Loucy (cell line): Measurements from ENCODE around the gene BCAS1.

ENCODE experiments used
- H2AFZ ChIP-seq: fragments of 200-600 bp; sonication (generic); 2 replicates; pipeline ENCODE4 v1.6.0; 2016; ENCODE audit warnings: antibody characterized with exemption, mild to moderate bottlenecking, low read length, moderate library complexity
- H3F3A ChIP-seq: fragments of 200-600 bp; 2 replicates; pipeline ENCODE4 v1.6.0; 2016; ENCODE audit warnings: antibody characterized with exemption, low read depth, mild to moderate bottlenecking
- H3K27me3 ChIP-seq: fragments of 200-600 bp; sonication (generic); 2 replicates; pipeline ENCODE4 v1.6.1; 2014; ENCODE audit warnings: low read length, mild to moderate bottlenecking; ENCODE audit not compliant: insufficient read depth, poor library complexity, severe bottlenecking
- H3K36me3 ChIP-seq: fragments of 200-600 bp; sonication (generic); 2 replicates; pipeline ENCODE4 v1.6.1; 2016; ENCODE audit warnings: low read length; ENCODE audit not compliant: insufficient read depth
- H3K4me1 ChIP-seq: fragments of 200-600 bp; sonication (generic); 2 replicates; pipeline ENCODE4 v1.5.1; 2014; ENCODE audit warnings: low read length, mild to moderate bottlenecking; ENCODE audit not compliant: insufficient read depth, poor library complexity, severe bottlenecking
- H3K4me2 ChIP-seq: fragments of 200-600 bp; sonication (generic); 2 replicates; pipeline ENCODE4 v1.6.0; 2014; ENCODE audit warnings: antibody characterized with exemption, low read length, low read depth, mild to moderate bottlenecking; ENCODE audit not compliant: poor library complexity, severe bottlenecking
- H3K4me3 ChIP-seq: fragments of 200-600 bp; sonication (generic); 2 replicates; pipeline ENCODE4 v1.5.1; 2014; ENCODE audit warnings: low read length, mild to moderate bottlenecking, mixed read lengths; ENCODE audit not compliant: poor library complexity, severe bottlenecking
- H3K79me2 ChIP-seq: fragments of 200-600 bp; sonication (generic); 2 replicates; pipeline ENCODE4 v1.6.1; 2014; ENCODE audit warnings: low read length; ENCODE audit not compliant: insufficient read depth
- H3K9ac ChIP-seq: fragments of 200-600 bp; sonication (generic); 2 replicates; pipeline ENCODE4 v1.6.0; 2014; ENCODE audit warnings: mild to moderate bottlenecking, low read depth, low read length, moderate library complexity; ENCODE audit not compliant: poor library complexity, severe bottlenecking
- H3K9me2 ChIP-seq: fragments of 200-600 bp; sonication (generic); replicated peaks from 2 replicates; pipeline ENCODE4 v1.6.1; 2016; ENCODE audit warnings: low read depth, low read length, mixed read lengths
- H3K9me3 ChIP-seq: fragments of 200-600 bp; sonication (generic); 2 replicates; pipeline ENCODE4 v1.6.1; 2014; ENCODE audit warnings: mild to moderate bottlenecking, antibody characterized with exemption, low read length, low read depth; ENCODE audit not compliant: insufficient read depth
- H4K20me1 ChIP-seq: fragments of 200-600 bp; sonication (generic); 2 replicates; pipeline ENCODE4 v1.6.0; 2014; ENCODE audit warnings: antibody characterized with exemption, low read length, mild to moderate bottlenecking; ENCODE audit not compliant: insufficient read depth, poor library complexity, severe bottlenecking
- EZH2phosphoT487 ChIP-seq: fragments of 200-600 bp; IDR thresholded peaks from 2 replicates; pipeline ENCODE4 v1.6.1; 2018; ENCODE audit warnings: antibody characterized with exemption, mild to moderate bottlenecking, moderate library complexity, borderline replicate concordance
- TF ChIP-seq, protein P1 (sequence below): fragments of 200-600 bp; sonication (generic); conservative IDR thresholded peaks from 2 replicates; pipeline ENCODE4 v1.5.1; 2014; ENCODE audit warnings: mild to moderate bottlenecking, antibody characterized with exemption, low read length

The BCAS1 gene

DNA sequence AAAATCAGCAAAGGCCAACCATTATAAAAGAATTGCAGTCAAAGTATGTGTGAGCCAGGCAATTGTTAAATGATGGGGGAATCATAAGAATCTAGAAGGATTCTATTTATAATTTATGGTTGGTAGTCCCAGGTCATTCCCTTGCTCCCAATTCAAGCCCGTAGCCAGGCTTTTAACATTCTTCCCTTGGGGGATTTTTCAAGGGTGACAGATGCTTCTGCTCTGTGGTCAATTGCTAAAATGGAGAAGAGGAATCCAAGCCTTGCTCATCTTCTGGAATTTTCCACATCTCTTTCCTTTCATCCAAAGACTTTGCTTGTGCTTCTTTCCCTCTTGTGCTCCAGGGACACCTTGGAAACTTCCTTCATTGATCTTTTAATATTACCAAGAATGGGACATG, 18.0 kb upstream of the BCAS1 start:
- Histone ChIP-seq H3K27me3 (no peaks in the 10 kb centered on the region), H3K4me2 (no peak overlapping the region)
- TF ChIP-seq, protein P1, sequence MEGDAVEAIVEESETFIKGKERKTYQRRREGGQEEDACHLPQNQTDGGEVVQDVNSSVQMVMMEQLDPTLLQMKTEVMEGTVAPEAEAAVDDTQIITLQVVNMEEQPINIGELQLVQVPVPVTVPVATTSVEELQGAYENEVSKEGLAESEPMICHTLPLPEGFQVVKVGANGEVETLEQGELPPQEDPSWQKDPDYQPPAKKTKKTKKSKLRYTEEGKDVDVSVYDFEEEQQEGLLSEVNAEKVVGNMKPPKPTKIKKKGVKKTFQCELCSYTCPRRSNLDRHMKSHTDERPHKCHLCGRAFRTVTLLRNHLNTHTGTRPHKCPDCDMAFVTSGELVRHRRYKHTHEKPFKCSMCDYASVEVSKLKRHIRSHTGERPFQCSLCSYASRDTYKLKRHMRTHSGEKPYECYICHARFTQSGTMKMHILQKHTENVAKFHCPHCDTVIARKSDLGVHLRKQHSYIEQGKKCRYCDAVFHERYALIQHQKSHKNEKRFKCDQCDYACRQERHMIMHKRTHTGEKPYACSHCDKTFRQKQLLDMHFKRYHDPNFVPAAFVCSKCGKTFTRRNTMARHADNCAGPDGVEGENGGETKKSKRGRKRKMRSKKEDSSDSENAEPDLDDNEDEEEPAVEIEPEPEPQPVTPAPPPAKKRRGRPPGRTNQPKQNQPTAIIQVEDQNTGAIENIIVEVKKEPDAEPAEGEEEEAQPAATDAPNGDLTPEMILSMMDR = no peak
- TF ChIP-seq EZH2phosphoT487 = no peak

DNA sequence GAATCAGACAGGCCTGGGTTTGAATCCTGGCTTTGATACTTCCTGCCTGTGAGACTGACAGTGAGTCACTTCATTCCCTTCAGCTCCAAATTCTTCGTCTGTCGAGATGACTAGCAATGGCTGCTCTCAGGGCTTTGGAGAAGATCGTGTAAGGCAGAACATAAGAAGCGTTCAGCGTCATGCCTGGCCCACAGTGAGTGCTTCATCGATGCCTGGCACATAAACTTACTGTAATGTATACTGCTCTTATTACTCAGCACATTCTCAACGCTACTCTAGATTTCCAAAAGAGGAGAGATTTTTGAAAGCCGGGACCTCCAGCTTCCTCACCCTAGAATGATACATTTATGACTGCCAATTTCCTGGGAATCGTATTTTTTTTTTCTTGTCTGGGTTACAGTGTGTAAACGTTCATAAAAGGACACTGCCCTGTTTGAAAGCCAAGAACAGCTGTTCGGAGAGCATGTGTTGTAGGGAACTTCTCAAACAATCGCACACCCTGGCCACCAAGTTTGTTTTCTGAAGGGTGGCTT, 16.2 kb upstream of the BCAS1 start:
- Histone ChIP-seq H3K27me3 (no peaks in the 10 kb centered on the region), H2AFZ (no peak overlapping the region), H3F3A (no peaks in the 10 kb centered on the region), H3K4me3 (no peak overlapping the region), H3K4me2 (no peak overlapping the region), H3K4me1 (peaks cover 25% of the 10 kb centered on the region), H3K9me2 (no peaks in the 10 kb centered on the region), H3K9ac (no peak overlapping the region), H3K79me2 (no peaks in the 10 kb centered on the region), H4K20me1 (no peaks in the 10 kb centered on the region), H3K36me3 (no peaks in the 10 kb centered on the region), H3K9me3 (no peaks in the 10 kb centered on the region)
- TF ChIP-seq, protein P1 = no peak
- no peak for TF ChIP-seq EZH2phosphoT487

More for the DNA sequence above, 18.0 kb upstream of the BCAS1 start:
- Histone ChIP-seq H3F3A (no peaks in the 10 kb centered on the region), H4K20me1 (no peaks in the 10 kb centered on the region), H3K79me2 (no peaks in the 10 kb centered on the region), H3K4me3 (no peak overlapping the region), H3K9me2 (no peaks in the 10 kb centered on the region), H3K9me3 (no peaks in the 10 kb centered on the region), H3K4me1 (peaks cover 13% of the 10 kb centered on the region), H3K36me3 (no peaks in the 10 kb centered on the region), H2AFZ (no peak overlapping the region), H3K9ac (no peak overlapping the region)

DNA sequence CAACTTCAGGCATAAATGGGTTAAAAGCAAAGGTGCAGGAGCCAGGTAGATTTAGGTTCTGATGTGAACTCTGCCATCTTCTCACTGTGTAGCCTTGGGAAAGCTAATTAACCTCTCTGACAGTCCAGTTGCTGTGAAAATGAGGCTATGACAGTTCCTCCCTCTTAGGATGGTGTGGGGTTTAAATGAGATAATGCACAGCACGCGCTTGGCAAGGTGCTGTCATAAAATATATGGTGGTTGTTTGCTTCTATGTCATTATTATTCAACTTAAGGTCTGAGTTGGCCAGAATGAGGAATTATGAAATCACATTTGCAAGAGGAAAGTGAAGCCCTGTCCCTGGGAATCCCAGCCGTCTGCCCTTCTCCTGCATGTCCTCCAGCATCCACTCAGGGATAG, 15.5 kb upstream of the BCAS1 start:
- Histone ChIP-seq H3K4me2 (no peak overlapping the region), H3K27me3 (no peaks in the 10 kb centered on the region), H3K4me3 (no peak overlapping the region), H3K79me2 (no peaks in the 10 kb centered on the region), H3F3A (no peaks in the 10 kb centered on the region), H3K4me1 (peaks cover 27% of the 10 kb centered on the region), H2AFZ (no peak overlapping the region), H3K9ac (no peak overlapping the region), H3K9me3 (no peaks in the 10 kb centered on the region), H4K20me1 (no peaks in the 10 kb centered on the region), H3K36me3 (no peaks in the 10 kb centered on the region), H3K9me2 (no peaks in the 10 kb centered on the region)
- TF ChIP-seq, protein P1 = no peak
- TF ChIP-seq EZH2phosphoT487 = no peak
